Gastrocnemius medialis (tissue), 4 donors: ENCODE results near the gene RMI2.

ENCODE experiments used
- POLR2A ChIP-seq, 2 donors: fragments of 450-650 bp; IDR thresholded peaks; one replicate each; pipeline ENCODE4 v1.6.1; 2017; ENCODE audit warnings: antibody characterized with exemption in 2 of 2, mild to moderate bottlenecking in 2 of 2, moderate library complexity in 2 of 2
- TF ChIP-seq, protein P1 (sequence below), 5 experiments: fragments of 450-650 bp in 3 of 5; fragments of 200-600 bp in 2 of 5; sonication (generic) in 2 of 5; IDR thresholded peaks in 4 of 5; conservative IDR thresholded peaks in 1 of 5; 1 replicate in 4 of 5; 2 replicates in 1 of 5; pipeline ENCODE4 v1.5.1; 2016 to 2019; ENCODE audit warnings: antibody characterized with exemption in 5 of 5, mild to moderate bottlenecking in 3 of 5, moderate library complexity in 3 of 5

GRCh38 chr16:11333010-11333409 is 12.2 kb upstream of the RMI2 start:
- no peak for TF ChIP-seq POLR2A (IDR thresholded peaks at IDR 0.05)
- TF ChIP-seq, protein P1, sequence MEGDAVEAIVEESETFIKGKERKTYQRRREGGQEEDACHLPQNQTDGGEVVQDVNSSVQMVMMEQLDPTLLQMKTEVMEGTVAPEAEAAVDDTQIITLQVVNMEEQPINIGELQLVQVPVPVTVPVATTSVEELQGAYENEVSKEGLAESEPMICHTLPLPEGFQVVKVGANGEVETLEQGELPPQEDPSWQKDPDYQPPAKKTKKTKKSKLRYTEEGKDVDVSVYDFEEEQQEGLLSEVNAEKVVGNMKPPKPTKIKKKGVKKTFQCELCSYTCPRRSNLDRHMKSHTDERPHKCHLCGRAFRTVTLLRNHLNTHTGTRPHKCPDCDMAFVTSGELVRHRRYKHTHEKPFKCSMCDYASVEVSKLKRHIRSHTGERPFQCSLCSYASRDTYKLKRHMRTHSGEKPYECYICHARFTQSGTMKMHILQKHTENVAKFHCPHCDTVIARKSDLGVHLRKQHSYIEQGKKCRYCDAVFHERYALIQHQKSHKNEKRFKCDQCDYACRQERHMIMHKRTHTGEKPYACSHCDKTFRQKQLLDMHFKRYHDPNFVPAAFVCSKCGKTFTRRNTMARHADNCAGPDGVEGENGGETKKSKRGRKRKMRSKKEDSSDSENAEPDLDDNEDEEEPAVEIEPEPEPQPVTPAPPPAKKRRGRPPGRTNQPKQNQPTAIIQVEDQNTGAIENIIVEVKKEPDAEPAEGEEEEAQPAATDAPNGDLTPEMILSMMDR (IDR thresholded peaks at IDR 0.05 in 4 of 5, conservative IDR thresholded peaks at IDR 0.05 in 1 of 5): no peak
